HG02571 (cell line): ENCODE results near the gene LTB.

Experiments used
- ATAC-seq: cut with Tn5 transposase; IDR thresholded peaks from one replicate; pipeline ENCODE4 v1.9.1; 2021; ENCODE audit warnings: mild to moderate bottlenecking, moderate library complexity; ENCODE audit not compliant: unreplicated experiment

Gene LTB

DNA sequence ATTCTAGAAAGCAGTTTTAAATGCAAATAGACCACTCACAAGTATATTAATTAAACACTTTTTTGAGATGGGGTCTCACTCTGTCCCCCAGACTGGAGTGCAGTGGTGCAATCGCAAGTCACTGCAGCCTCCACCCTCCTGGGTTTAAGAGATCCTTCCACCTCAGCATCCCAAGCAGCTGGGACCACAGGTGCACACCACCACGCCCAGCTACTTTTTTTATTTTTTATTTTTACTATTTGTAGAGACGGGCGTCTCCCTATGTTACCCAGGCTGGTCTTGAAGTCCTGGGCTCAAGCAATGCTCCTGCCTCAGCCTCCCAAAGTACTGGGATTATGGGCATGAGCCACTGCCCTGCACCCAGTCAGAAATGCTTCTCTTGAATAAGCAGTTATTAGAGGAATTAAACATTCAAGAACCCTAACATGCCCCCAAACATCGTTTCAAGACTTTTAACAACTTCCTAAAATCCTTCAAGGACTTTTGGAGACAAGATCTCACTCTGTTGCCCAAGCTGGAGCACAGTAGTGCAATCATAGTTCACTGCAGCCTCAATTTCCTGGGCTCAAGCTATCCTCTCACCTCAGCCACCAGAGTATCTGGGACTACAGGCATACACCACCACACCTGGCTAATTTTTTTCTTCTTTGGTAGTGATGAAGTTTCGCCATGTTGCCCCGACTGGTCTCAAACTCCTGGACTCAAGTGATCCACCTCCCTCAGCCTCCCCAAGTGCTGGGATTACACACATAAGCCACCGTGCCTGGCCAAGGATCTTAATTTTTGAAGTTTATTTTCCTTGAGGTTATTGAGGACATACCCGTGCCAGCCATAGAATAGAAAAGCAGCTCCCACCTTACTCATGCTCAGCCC lies 50.2 kb downstream of the LTB start:
- no peak for ATAC-seq

DNA sequence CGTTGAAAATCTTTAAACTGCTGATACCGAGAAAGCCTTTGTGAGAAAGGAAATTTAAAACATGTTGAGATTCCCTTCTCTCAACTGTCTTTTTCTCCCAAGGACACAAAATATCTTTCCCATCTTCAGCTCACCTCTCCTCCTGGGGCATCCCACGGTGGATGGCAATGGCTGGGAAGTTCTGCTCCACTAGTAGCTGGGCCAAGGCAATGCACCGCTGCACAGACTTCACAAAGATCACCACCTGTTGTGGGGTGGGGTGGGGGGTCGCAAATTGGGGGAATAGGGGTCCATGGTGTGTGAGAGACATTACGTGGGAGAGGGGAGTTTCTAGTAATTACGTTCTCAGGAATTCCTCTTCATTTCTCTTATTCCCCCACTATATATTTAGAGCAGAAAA lies 51.1 kb downstream of the LTB start:
- no peak for ATAC-seq

DNA sequence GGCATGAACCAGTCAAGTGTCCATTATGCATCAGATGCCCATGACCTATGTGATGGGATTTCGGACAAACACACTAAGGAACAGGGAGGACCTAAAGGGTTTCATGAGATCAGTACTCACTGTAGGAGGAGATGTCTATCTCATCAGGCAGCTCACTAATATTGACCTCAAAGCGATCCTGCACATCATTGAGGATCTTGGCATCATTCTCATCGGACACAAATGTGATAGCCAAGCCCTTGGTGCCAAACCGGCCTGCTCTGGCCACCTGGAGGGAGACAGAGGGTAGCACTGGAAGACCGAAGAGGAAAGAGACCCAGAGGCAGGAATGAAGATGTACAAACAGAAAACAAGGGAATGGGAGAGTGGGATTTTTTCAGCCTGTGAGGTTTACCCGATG lies 51.6 kb downstream of the LTB start:
- no peak for ATAC-seq
